HEK293 (cell line): ENCODE measurements around the gene TMEM100.
A peak's percentile ranks its signal among the peaks of the same experiment; 100 is the strongest.

ENCODE experiments used
- CTCF ChIA-PET: fragments of 350-600 bp; formaldehyde crosslinking; extraction: SDS; loops from one replicate; lab custom pipeline; 2021; ENCODE audit warnings: antibody characterized with exemption; lab: Yijun Ruan, JAX
- POLR2A ChIA-PET: fragments of 300-600 bp; formaldehyde crosslinking; extraction: SDS; loops from one replicate; lab custom pipeline; 2020; ENCODE audit warnings: antibody characterized with exemption, inconsistent platforms; lab: Yijun Ruan, JAX
- H3K27ac ChIP-seq: fragments of 200-500 bp; sonication (Bioruptor generic); 2 replicates; pipeline ENCODE4 v1.5.1; 2014; ENCODE audit warnings: low read depth, low read length, control low read depth, inconsistent platforms; ENCODE audit errors: extremely low read depth
- H3K36me3 ChIP-seq, 2 experiments: fragments of 200-500 bp in 1 of 2; sonication (Bioruptor generic) in 1 of 2; 1 replicate in 1 of 2; 2 replicates in 1 of 2; pipeline ENCODE4 v1.5.1; 2014 to 2017; ENCODE audit warnings: inconsistent platforms in 2 of 2, low read length in 2 of 2; ENCODE audit not compliant: control insufficient read depth in 2 of 2, insufficient read depth in 1 of 2
- H3K4me1 ChIP-seq: fragments of 200-500 bp; sonication (Bioruptor generic); 2 replicates; pipeline ENCODE4 v1.5.1; 2014; ENCODE audit warnings: mild to moderate bottlenecking, low read length, inconsistent platforms; ENCODE audit not compliant: control insufficient read depth, insufficient read depth
- H3K4me3 ChIP-seq: 2 replicates; pipeline ENCODE4 v1.5.1; 2011; ENCODE audit warnings: low read depth, mild to moderate bottlenecking, control low read depth, low read length, moderate library complexity
- H3K9me3 ChIP-seq: fragments of 200-500 bp; sonication (Bioruptor generic); 2 replicates; pipeline ENCODE4 v1.5.1; 2014; ENCODE audit warnings: low read depth, low read length, inconsistent platforms; ENCODE audit not compliant: control insufficient read depth, insufficient read depth
- CTCF ChIP-seq: fragments of 450-650 bp; formaldehyde crosslinking; IDR thresholded peaks from 2 replicates; pipeline ENCODE4 v1.5.1; 2016; ENCODE audit warnings: missing biosample characterization, missing genetic modification characterization
- KLF9 ChIP-seq: fragments of 450-650 bp; formaldehyde crosslinking; IDR thresholded peaks from 2 replicates; pipeline ENCODE4 v1.5.1; 2016; ENCODE audit warnings: missing biosample characterization, missing genetic modification characterization, low read depth
- PRDM1 ChIP-seq: fragments of 450-650 bp; formaldehyde crosslinking; IDR thresholded peaks from 2 replicates; pipeline ENCODE4; 2016; ENCODE audit warnings: missing biosample characterization, missing genetic modification characterization
- ZBTB17 ChIP-seq: fragments of 450-650 bp; formaldehyde crosslinking; IDR thresholded peaks from 2 replicates; pipeline ENCODE4 v1.5.1; 2016; ENCODE audit warnings: missing biosample characterization, missing genetic modification characterization
- ZNF350 ChIP-seq: fragments of 450-650 bp; formaldehyde crosslinking; IDR thresholded peaks from 2 replicates; pipeline ENCODE4 v1.5.0; 2017; ENCODE audit warnings: missing biosample characterization, mild to moderate bottlenecking, missing genetic modification characterization
- ZNF37A ChIP-seq: fragments of 450-650 bp; IDR thresholded peaks from 2 replicates; pipeline ENCODE4 v1.5.1; 2018; ENCODE audit warnings: missing biosample characterization, missing genetic modification characterization
- ZNF654 ChIP-seq: fragments of 450-650 bp; formaldehyde crosslinking; IDR thresholded peaks from 2 replicates; pipeline ENCODE4 v1.5.1; 2016; ENCODE audit warnings: low read depth, missing biosample characterization, missing genetic modification characterization
- ZNF664 ChIP-seq: fragments of 450-650 bp; formaldehyde crosslinking; IDR thresholded peaks from 2 replicates; pipeline ENCODE4 v1.5.1; 2016; ENCODE audit warnings: missing biosample characterization, missing genetic modification characterization
- TF ChIP-seq, protein P1 (sequence below): fragments of 450-650 bp; formaldehyde crosslinking; IDR thresholded peaks from 2 replicates; pipeline ENCODE4 v1.5.1; 2017; ENCODE audit warnings: missing biosample characterization, missing genetic modification characterization
- TF ChIP-seq, protein P2 (sequence below): fragments of 450-650 bp; formaldehyde crosslinking; IDR thresholded peaks from 2 replicates; pipeline ENCODE4 v1.5.1; 2016; ENCODE audit warnings: missing biosample characterization, missing genetic modification characterization

Gene TMEM100

DNA sequence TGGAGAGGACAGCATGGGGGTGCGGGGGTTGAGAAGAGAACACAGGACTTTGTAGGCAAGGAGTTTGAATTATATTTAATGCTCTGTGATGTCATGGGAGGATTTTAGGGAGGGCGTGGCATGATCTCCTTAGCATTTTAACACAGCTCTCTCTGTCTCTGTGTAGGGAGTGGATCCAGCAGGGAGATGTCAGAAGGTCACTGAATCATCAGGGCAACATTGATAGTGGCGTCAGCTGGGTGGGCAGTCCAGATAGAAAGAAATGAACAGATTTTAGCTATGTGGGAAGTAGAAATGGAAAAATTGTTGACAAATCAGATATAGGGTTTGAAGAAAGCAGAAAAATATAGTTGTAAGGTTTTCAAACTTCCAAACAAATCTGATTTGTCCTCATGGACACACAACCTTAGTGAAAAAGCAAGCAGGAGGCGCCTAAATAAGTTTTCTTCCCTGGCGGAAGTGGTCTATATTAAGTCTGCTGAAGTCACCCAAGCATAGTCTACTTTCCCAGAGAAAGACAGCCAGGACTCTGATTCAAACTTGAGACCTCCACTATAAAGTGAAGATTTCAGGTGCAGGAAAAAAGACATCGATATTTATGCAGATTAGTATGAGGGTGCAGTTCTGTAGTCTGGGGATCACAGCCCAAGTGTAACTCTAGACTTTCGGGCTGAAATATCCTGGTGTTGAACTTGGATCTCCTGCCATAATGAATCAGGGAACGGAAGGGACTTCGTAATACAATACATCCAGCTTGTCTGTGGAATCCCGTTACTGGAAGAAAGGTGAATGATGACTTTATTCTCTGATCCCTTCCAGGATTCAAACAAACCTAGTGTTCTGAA lies 18.1 kb upstream of the TMEM100 start:
- TF ChIP-seq, protein P1, sequence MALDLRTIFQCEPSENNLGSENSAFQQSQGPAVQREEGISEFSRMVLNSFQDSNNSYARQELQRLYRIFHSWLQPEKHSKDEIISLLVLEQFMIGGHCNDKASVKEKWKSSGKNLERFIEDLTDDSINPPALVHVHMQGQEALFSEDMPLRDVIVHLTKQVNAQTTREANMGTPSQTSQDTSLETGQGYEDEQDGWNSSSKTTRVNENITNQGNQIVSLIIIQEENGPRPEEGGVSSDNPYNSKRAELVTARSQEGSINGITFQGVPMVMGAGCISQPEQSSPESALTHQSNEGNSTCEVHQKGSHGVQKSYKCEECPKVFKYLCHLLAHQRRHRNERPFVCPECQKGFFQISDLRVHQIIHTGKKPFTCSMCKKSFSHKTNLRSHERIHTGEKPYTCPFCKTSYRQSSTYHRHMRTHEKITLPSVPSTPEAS (tag by site-specific recombination), result no peak
- TF ChIP-seq KLF9, result peak; percentile 25; the same call in 1 of the 2 replicates
- CTCF ChIA-PET, result interaction anchor here (0.6 to 1.4 kb wide), 4 partner anchors 23 to 214 kb away, joined by 3 to 4 read pairs (median 3); no protein-coding TSS in a partner anchor
- no peaks in the 10 kb centered on the region for H3K9me3 ChIP-seq

DNA sequence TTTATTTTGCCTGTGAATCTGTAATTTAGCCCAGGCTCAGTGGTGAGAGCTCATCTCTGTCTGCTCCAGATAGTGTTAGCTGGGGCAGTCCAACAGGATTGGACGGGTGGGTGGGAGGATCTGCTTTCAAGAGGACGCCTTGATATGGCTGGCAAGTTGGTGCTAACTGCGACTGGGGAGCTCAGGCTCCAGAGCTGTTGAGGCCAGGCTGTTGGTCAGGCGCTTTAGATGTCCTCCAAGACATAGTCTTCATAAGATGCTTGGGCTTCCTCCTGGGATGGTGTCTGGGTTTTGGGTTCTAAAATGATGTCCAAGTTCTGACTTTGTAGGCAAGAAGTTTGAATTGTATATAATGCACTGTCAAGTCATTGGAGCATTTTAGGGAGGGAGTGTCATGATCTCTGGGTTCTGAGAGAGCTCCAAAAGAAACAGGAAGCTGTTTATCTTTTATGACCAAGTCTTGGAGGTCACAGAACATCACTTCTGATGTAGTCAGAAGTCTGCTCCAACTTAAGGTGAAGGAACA lies 15.4 kb upstream of the TMEM100 start:
- ChIA-PET POLR2A (interaction anchor here (0.6 kb wide), 1 partner anchor 17 kb away, joined by 3 read pairs; no protein-coding TSS in a partner anchor), CTCF (interaction anchor here (2.4 to 5.5 kb wide), 2 partner anchors 11 to 20 kb away, joined by 13 to 46 read pairs; partner anchors contain the start of gene PCTP)
- H3K4me3 ChIP-seq, result no peak overlapping the region
- no peaks in the 10 kb centered on the region for H3K36me3 ChIP-seq
- peaks cover 16% of the 10 kb centered on the region for H3K4me1 ChIP-seq
- H3K27ac ChIP-seq, result no peak overlapping the region
- TF ChIP-seq, protein P2, sequence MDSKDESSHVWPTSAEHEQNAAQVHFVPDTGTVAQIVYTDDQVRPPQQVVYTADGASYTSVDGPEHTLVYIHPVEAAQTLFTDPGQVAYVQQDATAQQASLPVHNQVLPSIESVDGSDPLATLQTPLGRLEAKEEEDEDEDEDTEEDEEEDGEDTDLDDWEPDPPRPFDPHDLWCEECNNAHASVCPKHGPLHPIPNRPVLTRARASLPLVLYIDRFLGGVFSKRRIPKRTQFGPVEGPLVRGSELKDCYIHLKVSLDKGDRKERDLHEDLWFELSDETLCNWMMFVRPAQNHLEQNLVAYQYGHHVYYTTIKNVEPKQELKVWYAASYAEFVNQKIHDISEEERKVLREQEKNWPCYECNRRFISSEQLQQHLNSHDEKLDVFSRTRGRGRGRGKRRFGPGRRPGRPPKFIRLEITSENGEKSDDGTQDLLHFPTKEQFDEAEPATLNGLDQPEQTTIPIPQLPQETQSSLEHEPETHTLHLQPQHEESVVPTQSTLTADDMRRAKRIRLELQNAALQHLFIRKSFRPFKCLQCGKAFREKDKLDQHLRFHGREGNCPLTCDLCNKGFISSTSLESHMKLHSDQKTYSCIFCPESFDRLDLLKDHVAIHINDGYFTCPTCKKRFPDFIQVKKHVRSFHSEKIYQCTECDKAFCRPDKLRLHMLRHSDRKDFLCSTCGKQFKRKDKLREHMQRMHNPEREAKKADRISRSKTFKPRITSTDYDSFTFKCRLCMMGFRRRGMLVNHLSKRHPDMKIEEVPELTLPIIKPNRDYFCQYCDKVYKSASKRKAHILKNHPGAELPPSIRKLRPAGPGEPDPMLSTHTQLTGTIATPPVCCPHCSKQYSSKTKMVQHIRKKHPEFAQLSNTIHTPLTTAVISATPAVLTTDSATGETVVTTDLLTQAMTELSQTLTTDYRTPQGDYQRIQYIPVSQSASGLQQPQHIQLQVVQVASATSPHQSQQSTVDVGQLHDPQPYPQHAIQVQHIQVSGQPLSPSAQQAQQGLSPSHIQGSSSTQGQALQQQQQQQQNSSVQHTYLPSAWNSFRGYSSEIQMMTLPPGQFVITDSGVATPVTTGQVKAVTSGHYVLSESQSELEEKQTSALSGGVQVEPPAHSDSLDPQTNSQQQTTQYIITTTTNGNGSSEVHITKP, result peak; percentile 46
- no peak for TF ChIP-seq ZNF37A (tag by site-specific recombination)
- H3K9me3 ChIP-seq, result no peaks in the 10 kb centered on the region

More for the DNA sequence above, 18.1 kb upstream of the TMEM100 start:
- POLR2A ChIA-PET, result interaction anchor here (4.6 kb wide), 1 partner anchor 10 kb away, joined by 21 read pairs; the partner anchor contains the start of gene PCTP
- no peak overlapping the region for H3K4me3 ChIP-seq
- H3K4me1 ChIP-seq, result peaks cover 8% of the 10 kb centered on the region
- H3K27ac ChIP-seq, result no peak overlapping the region
- H3K36me3 ChIP-seq, result no peaks in the 10 kb centered on the region

DNA sequence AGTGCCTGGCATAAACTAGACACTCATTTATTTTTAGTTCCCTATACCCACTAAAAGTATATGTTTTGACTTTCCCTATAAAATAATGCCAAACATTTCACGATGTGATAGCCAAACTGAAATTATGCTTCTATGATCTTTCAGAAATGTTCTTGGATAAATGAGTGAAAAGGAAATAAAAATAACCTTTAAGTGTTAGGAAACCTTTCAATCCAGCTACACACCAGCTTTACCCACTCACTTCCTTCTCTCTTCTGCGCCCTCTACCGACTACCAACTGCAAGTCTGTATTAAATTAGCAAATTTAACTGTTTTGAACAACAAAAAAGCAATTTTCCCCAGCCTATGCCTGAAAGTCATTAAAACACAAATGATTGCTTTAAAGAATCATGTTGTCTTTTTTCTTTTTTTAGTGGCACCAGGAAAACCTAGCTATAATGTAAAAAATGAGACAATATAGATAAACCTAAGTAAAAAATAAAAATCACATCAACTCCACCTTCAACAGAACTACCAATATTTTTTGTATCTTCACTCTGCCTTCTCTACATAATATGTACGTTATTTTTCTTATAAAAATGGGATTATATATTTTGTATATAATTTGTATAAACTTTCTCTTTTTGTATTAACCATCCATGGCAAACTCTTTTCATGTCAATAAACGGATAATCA lies 13.2 kb upstream of the TMEM100 start:
- TF ChIP-seq ZNF350 (tag by site-specific recombination) (no peak), ZNF664 (tag by site-specific recombination) (peak; percentile 98), ZBTB17 (tag by site-specific recombination) (no peak), ZNF654 (peak; percentile 47), CTCF (tag by site-specific recombination) (peak; percentile 40; the same call in 1 of the 2 replicates), PRDM1 (tag by site-specific recombination) (peak; percentile 62; the same call in 1 of the 2 replicates)
- TF ChIP-seq, all 188 proteins: peak for 4
- peaks cover 28% of the 10 kb centered on the region for H3K4me1 ChIP-seq
- H3K9me3 ChIP-seq, result no peaks in the 10 kb centered on the region
- ChIA-PET CTCF (interaction anchor here (0.5 to 5.5 kb wide), 24 partner anchors 9 to 1210 kb away, joined by 3 to 46 read pairs (median 4); partner anchors contain the start of genes PCTP and TMEM100), POLR2A (interaction anchor here (2.6 kb wide), 1 partner anchor 15 kb away, joined by 16 read pairs; the partner anchor contains the start of gene PCTP)
- no peaks in the 10 kb centered on the region for H3K36me3 ChIP-seq
- H3K4me3 ChIP-seq, result no peak overlapping the region
- H3K27ac ChIP-seq, result no peak overlapping the region
